ENCODE measurements around the gene ZNF536. TPM values are rescaled to one million over a fixed set of nuclear protein-coding genes. Genes with fewer than 3 reads are reported as not detected.

The ZNF536 gene
- total and polyA plus RNA-seq, 2 of the 4 experiments (the other 2 are of a cell fraction) = not detected

GRCh38 chr19:30411714-30412113, 39.5 kb downstream of the ZNF536 start:
- intact Hi-C loops (cut with micrococcal nuclease) = no loop called here
- Histone ChIP-seq H3K36me3 (ENCODE audit: control insufficient read depth, insufficient read depth, low read length) (no peaks in the 10 kb centered on the region), H3K79me1 (ENCODE audit: low read depth in 1 of 2, low read length in 2 of 2) (no peaks in the 10 kb centered on the region), H4K5ac (ENCODE audit: low read depth, low read length) (no peak overlapping the region), H2BK120ac (ENCODE audit: low read depth, low read length) (no peak overlapping the region), H3K4me2 (ENCODE audit: low read depth, low read length) (no peak overlapping the region), H2BK15ac (ENCODE audit: low read depth, low read length) (no peak overlapping the region), H4K91ac (ENCODE audit: insufficient read depth, low read depth, low read length) (no peak overlapping the region), H3K9me1 (ENCODE audit: insufficient read depth, low read length) (no peaks in the 10 kb centered on the region), H3K23ac (ENCODE audit: low read depth, low read length) (no peak overlapping the region), H3K18ac (ENCODE audit: low read depth, low read length) (no peak overlapping the region), H3K14ac (replicated peaks; ENCODE audit: low read depth, low read length) (no peak overlapping the region), H4K20me1 (ENCODE audit: insufficient read depth, low read length) (no peaks in the 10 kb centered on the region), H3K27me3 (ENCODE audit: control insufficient read depth, insufficient read depth, low read length) (no peaks in the 10 kb centered on the region), H3K56ac (ENCODE audit: extremely low read depth, insufficient read depth, low read length) (no peak overlapping the region), H2AK5ac (ENCODE audit: low read depth, low read length) (no peak overlapping the region), H4K8ac (ENCODE audit: low read depth in 2 of 2, low read length in 2 of 2) (no peak overlapping the region), H3K9me3 (ENCODE audit: control insufficient read depth, insufficient read depth, low read length) (peaks cover 3% of the 10 kb centered on the region), H3K4me3 (ENCODE audit: insufficient read depth, low read depth, low read length) (no peak overlapping the region), H3K4me1 (ENCODE audit: control insufficient read depth, insufficient read depth, low read length) (no peaks in the 10 kb centered on the region), H2BK5ac (ENCODE audit: low read depth, low read length, poor library complexity, severe bottlenecking) (no peak overlapping the region), H2BK20ac (ENCODE audit: low read depth, low read length) (no peak overlapping the region), H2AK9ac (replicated peaks; ENCODE audit: low read depth, low read length, poor library complexity) (no peak overlapping the region), H2AFZ (replicated peaks; ENCODE audit: low read length, poor library complexity) (no peak overlapping the region), H3K9ac (ENCODE audit: low read depth, low read length) (no peak overlapping the region), H3K27ac (ENCODE audit: insufficient read depth, low read length) (no peak overlapping the region), H3K4ac (ENCODE audit: low read depth, low read length) (no peak overlapping the region)
- POLR2A ChIA-PET (ENCODE audit: unreplicated experiment) = no interaction called here
- in situ Hi-C loops (cut with MboI; ENCODE audit: low sequenced_read_pairs) = no loop called here
- BruUV-seq (replicated peaks) = no TSS peak
- TF ChIP-seq RCOR1 (IDR thresholded peaks at IDR 0.05; ENCODE audit: insufficient replicate concordance, low read length) = no peak
- TF ChIP-seq RAD21 (IDR thresholded peaks at IDR 0.05; ENCODE audit: low read length) = no peak
- TF ChIP-seq MAZ (IDR thresholded peaks at IDR 0.05; ENCODE audit: borderline replicate concordance, low read depth, low read length) = no peak
- no peak for TF ChIP-seq BHLHE40 (IDR thresholded peaks at IDR 0.05; ENCODE audit: low read depth, low read length)
- TF ChIP-seq RFX5 (IDR thresholded peaks at IDR 0.05; ENCODE audit: low read depth, low read length) = no peak
- no peak for TF ChIP-seq ELK1 (IDR thresholded peaks at IDR 0.05; ENCODE audit: borderline replicate concordance, low read depth, low read length)
- TF ChIP-seq CEBPB (IDR thresholded peaks at IDR 0.05; ENCODE audit: low read depth, low read length) = no peak
- TF ChIP-seq SMC3 (IDR thresholded peaks at IDR 0.05; ENCODE audit: low read depth, low read length) = no peak
- TF ChIP-seq CTCF (conservative IDR thresholded peaks at IDR 0.05; ENCODE audit: low read depth, low read length) = no peak
- no peak for TF ChIP-seq MXI1 (IDR thresholded peaks at IDR 0.05; ENCODE audit: borderline replicate concordance, low read depth, low read length)
- no peak for TF ChIP-seq CHD1 (IDR thresholded peaks at IDR 0.05; ENCODE audit: low read depth, low read length)
- TF ChIP-seq POLR2A (IDR thresholded peaks at IDR 0.05; ENCODE audit: low read depth, low read length) = no peak
- ATAC-seq (ENCODE audit: low read depth) (no peak), DNase-seq (no peak)
- no CpG with 5 or more reads among the region's 1 CpG for WGBS, 2 experiments (ENCODE audit: extremely low coverage in 2 of 2, insufficient read length in 1 of 2)
- CTCF ChIA-PET = no interaction called here
- dilution Hi-C loops (cut with HindIII; ENCODE audit: low sequenced_read_pairs, unreplicated experiment) = no loop called here

Data from IMR-90 (cell line).